ENCODE results near the gene PRELP.
A peak's percentile ranks its signal among the peaks of the same experiment; 100 is the strongest.
"Not testable (repeated sequence)": the region's sequence is repeated elsewhere in the genome, so short reads cannot be mapped to it uniquely, and the experiment has no call there.

The PRELP gene

GRCh38 chr1:203518139-203518538, 42.5 kb downstream of the PRELP start:
- Histone ChIP-seq H3K4me1 (ENCODE audit: control insufficient read depth, insufficient read depth, low read length) (peaks cover 90% of the 10 kb centered on the region), H3K4me3 (ENCODE audit: low read depth, low read length) (peak overlapping the region; percentile 49; the same call in 1 of the 2 replicates)
- H3K27ac ChIP-seq (ENCODE audit: low read depth, low read length): not testable (repeated sequence)

GRCh38 chr1:203518541-203518940, 42.9 kb downstream of the PRELP start:
- H3K9me3 ChIP-seq (ENCODE audit: control insufficient read depth, insufficient read depth, low read depth, low read length): no peaks in the 10 kb centered on the region
- H3K4me1 ChIP-seq (ENCODE audit: control insufficient read depth, insufficient read depth, low read length): peaks cover 86% of the 10 kb centered on the region
- H3K36me3 ChIP-seq (ENCODE audit: control insufficient read depth, insufficient read depth, low read length): no peaks in the 10 kb centered on the region
- H3K9ac ChIP-seq (ENCODE audit: low read length): peak overlapping the region; percentile 74
- H3K4me3 ChIP-seq (ENCODE audit: low read depth, low read length): peak overlapping the region; percentile 49
- H3K27me3 ChIP-seq (ENCODE audit: control insufficient read depth, insufficient read depth, low read length): peaks cover 85% of the 10 kb centered on the region
- no peak overlapping the region; the same call in 1 of the 2 replicates for H3K27ac ChIP-seq (ENCODE audit: low read depth, low read length)

More at GRCh38 chr1:203518139-203518538, 42.5 kb downstream of the PRELP start:
- not testable (repeated sequence) for H3K9me3 ChIP-seq (ENCODE audit: control insufficient read depth, insufficient read depth, low read depth, low read length); H3K36me3 ChIP-seq (ENCODE audit: control insufficient read depth, insufficient read depth, low read length)
- H3K27me3 ChIP-seq (ENCODE audit: control insufficient read depth, insufficient read depth, low read length): peaks cover 89% of the 10 kb centered on the region
- peak overlapping the region; percentile 74 for H3K9ac ChIP-seq (ENCODE audit: low read length)

GRCh38 chr1:203519053-203519840, 43.6 kb downstream of the PRELP start:
- peak overlapping the region; percentile 49 for H3K4me3 ChIP-seq (ENCODE audit: low read depth, low read length)

GRCh38 chr1:203519896-203520295, 44.3 kb downstream of the PRELP start:
- Histone ChIP-seq H3K36me3 (ENCODE audit: control insufficient read depth, insufficient read depth, low read length) (no peaks in the 10 kb centered on the region), H3K9ac (ENCODE audit: low read length) (peak overlapping the region; percentile 74), H3K9me3 (ENCODE audit: control insufficient read depth, insufficient read depth, low read depth, low read length) (no peaks in the 10 kb centered on the region), H3K27ac (ENCODE audit: low read depth, low read length) (no peak overlapping the region; the same call in 1 of the 2 replicates), H3K4me3 (ENCODE audit: low read depth, low read length) (peak overlapping the region; percentile 20), H3K4me1 (ENCODE audit: control insufficient read depth, insufficient read depth, low read length) (peaks cover 77% of the 10 kb centered on the region), H3K27me3 (ENCODE audit: control insufficient read depth, insufficient read depth, low read length) (peaks cover 74% of the 10 kb centered on the region)

More at GRCh38 chr1:203519053-203519840, 43.6 kb downstream of the PRELP start:
- H3K4me1 ChIP-seq (ENCODE audit: control insufficient read depth, insufficient read depth, low read length): peaks cover 79% of the 10 kb centered on the region
- no peaks in the 10 kb centered on the region for H3K36me3 ChIP-seq (ENCODE audit: control insufficient read depth, insufficient read depth, low read length)
- H3K27ac ChIP-seq (ENCODE audit: low read depth, low read length): peak overlapping the region; percentile 29; the same call in 1 of the 2 replicates
- H3K27me3 ChIP-seq (ENCODE audit: control insufficient read depth, insufficient read depth, low read length): peaks cover 78% of the 10 kb centered on the region
- H3K9me3 ChIP-seq (ENCODE audit: control insufficient read depth, insufficient read depth, low read depth, low read length): no peaks in the 10 kb centered on the region
- H3K9ac ChIP-seq (ENCODE audit: low read length): peak overlapping the region; percentile 74

GRCh38 chr1:203520315-203520714, 44.7 kb downstream of the PRELP start:
- H3K27ac ChIP-seq (ENCODE audit: low read depth, low read length): no peak overlapping the region
- H3K4me3 ChIP-seq (ENCODE audit: low read depth, low read length): no peak overlapping the region
- peaks cover 80% of the 10 kb centered on the region for H3K4me1 ChIP-seq (ENCODE audit: control insufficient read depth, insufficient read depth, low read length)
- no peaks in the 10 kb centered on the region for H3K9me3 ChIP-seq (ENCODE audit: control insufficient read depth, insufficient read depth, low read depth, low read length)
- peak overlapping the region; percentile 74 for H3K9ac ChIP-seq (ENCODE audit: low read length)
- peaks cover 70% of the 10 kb centered on the region for H3K27me3 ChIP-seq (ENCODE audit: control insufficient read depth, insufficient read depth, low read length)
- H3K36me3 ChIP-seq (ENCODE audit: control insufficient read depth, insufficient read depth, low read length): no peaks in the 10 kb centered on the region

- Histone ChIP-seq H3K4me1 (ENCODE audit: control insufficient read depth, insufficient read depth, low read length) (peaks cover 71% of the 10 kb centered on the region), H3K4me3 (ENCODE audit: low read depth, low read length) (no peak overlapping the region), H3K9me3 (ENCODE audit: control insufficient read depth, insufficient read depth, low read depth, low read length) (no peaks in the 10 kb centered on the region), H3K27ac (ENCODE audit: low read depth, low read length) (no peak overlapping the region), H3K27me3 (ENCODE audit: control insufficient read depth, insufficient read depth, low read length) (peaks cover 60% of the 10 kb centered on the region), H3K9ac (ENCODE audit: low read length) (peak overlapping the region; percentile 3), H3K36me3 (ENCODE audit: control insufficient read depth, insufficient read depth, low read length) (no peaks in the 10 kb centered on the region)
Measured at GRCh38 chr1:203521074-203521794, 45.6 kb downstream of the PRELP start.

GRCh38 chr1:203521812-203522211, 46.2 kb downstream of the PRELP start:
- Histone ChIP-seq H3K27ac (ENCODE audit: low read depth, low read length) (no peak overlapping the region), H3K27me3 (ENCODE audit: control insufficient read depth, insufficient read depth, low read length) (peaks cover 55% of the 10 kb centered on the region), H3K4me3 (ENCODE audit: low read depth, low read length) (no peak overlapping the region), H3K4me1 (ENCODE audit: control insufficient read depth, insufficient read depth, low read length) (peaks cover 67% of the 10 kb centered on the region), H3K9ac (ENCODE audit: low read length) (no peak overlapping the region), H3K9me3 (ENCODE audit: control insufficient read depth, insufficient read depth, low read depth, low read length) (no peaks in the 10 kb centered on the region), H3K36me3 (ENCODE audit: control insufficient read depth, insufficient read depth, low read length) (no peaks in the 10 kb centered on the region)

GRCh38 chr1:203522237-203522636, 46.6 kb downstream of the PRELP start:
- no peak overlapping the region for H3K9ac ChIP-seq (ENCODE audit: low read length)
- H3K9me3 ChIP-seq (ENCODE audit: control insufficient read depth, insufficient read depth, low read depth, low read length): no peaks in the 10 kb centered on the region
- peaks cover 50% of the 10 kb centered on the region for H3K27me3 ChIP-seq (ENCODE audit: control insufficient read depth, insufficient read depth, low read length)
- no peak overlapping the region for H3K4me3 ChIP-seq (ENCODE audit: low read depth, low read length)
- no peak overlapping the region for H3K27ac ChIP-seq (ENCODE audit: low read depth, low read length)
- H3K4me1 ChIP-seq (ENCODE audit: control insufficient read depth, insufficient read depth, low read length): peaks cover 62% of the 10 kb centered on the region
- no peaks in the 10 kb centered on the region for H3K36me3 ChIP-seq (ENCODE audit: control insufficient read depth, insufficient read depth, low read length)

GRCh38 chr1:203523667-203524066, 48.1 kb downstream of the PRELP start:
- peaks cover 50% of the 10 kb centered on the region for H3K4me1 ChIP-seq (ENCODE audit: control insufficient read depth, insufficient read depth, low read length)
- no peaks in the 10 kb centered on the region for H3K36me3 ChIP-seq (ENCODE audit: control insufficient read depth, insufficient read depth, low read length)
- no peak overlapping the region for H3K9ac ChIP-seq (ENCODE audit: low read length)
- no peaks in the 10 kb centered on the region for H3K9me3 ChIP-seq (ENCODE audit: control insufficient read depth, insufficient read depth, low read depth, low read length)
- peaks cover 36% of the 10 kb centered on the region for H3K27me3 ChIP-seq (ENCODE audit: control insufficient read depth, insufficient read depth, low read length)
- no peak overlapping the region for H3K4me3 ChIP-seq (ENCODE audit: low read depth, low read length)
- no peak overlapping the region for H3K27ac ChIP-seq (ENCODE audit: low read depth, low read length)

GRCh38 chr1:203524152-203524551, 48.5 kb downstream of the PRELP start:
- H3K9me3 ChIP-seq (ENCODE audit: control insufficient read depth, insufficient read depth, low read depth, low read length): no peaks in the 10 kb centered on the region
- no peak overlapping the region for H3K4me3 ChIP-seq (ENCODE audit: low read depth, low read length)
- peaks cover 31% of the 10 kb centered on the region for H3K27me3 ChIP-seq (ENCODE audit: control insufficient read depth, insufficient read depth, low read length)
- H3K4me1 ChIP-seq (ENCODE audit: control insufficient read depth, insufficient read depth, low read length): peaks cover 46% of the 10 kb centered on the region
- H3K36me3 ChIP-seq (ENCODE audit: control insufficient read depth, insufficient read depth, low read length): no peaks in the 10 kb centered on the region
- H3K9ac ChIP-seq (ENCODE audit: low read length): no peak overlapping the region
- H3K27ac ChIP-seq (ENCODE audit: low read depth, low read length): no peak overlapping the region

- H3K27me3 ChIP-seq (ENCODE audit: control insufficient read depth, insufficient read depth, low read length): peaks cover 28% of the 10 kb centered on the region
- no peak overlapping the region for H3K4me3 ChIP-seq (ENCODE audit: low read depth, low read length)
- H3K9ac ChIP-seq (ENCODE audit: low read length): no peak overlapping the region
- no peak overlapping the region for H3K27ac ChIP-seq (ENCODE audit: low read depth, low read length)
- H3K9me3 ChIP-seq (ENCODE audit: control insufficient read depth, insufficient read depth, low read depth, low read length): no peaks in the 10 kb centered on the region
- no peaks in the 10 kb centered on the region for H3K36me3 ChIP-seq (ENCODE audit: control insufficient read depth, insufficient read depth, low read length)
- H3K4me1 ChIP-seq (ENCODE audit: control insufficient read depth, insufficient read depth, low read length): peaks cover 40% of the 10 kb centered on the region
Measured at GRCh38 chr1:203524824-203525223, 49.2 kb downstream of the PRELP start.
